Mesenchymal stem cell (in vitro differentiated cells and primary cell): ENCODE measurements around the gene LBR.

Experiments
- DNase-seq: peaks from one replicate; pipeline ENCODE4 v3.0.0-alpha.2; 2013
- H2AFZ ChIP-seq: one replicate; pipeline ENCODE4 v1.6.1; 2013; ENCODE audit warnings: low read depth, mild to moderate bottlenecking, control low read depth, inconsistent platforms, low read length, moderate library complexity
- H2AK5ac ChIP-seq: 2 replicates; pipeline ENCODE4 v1.6.1; 2013; ENCODE audit warnings: low read length, moderate library complexity, mild to moderate bottlenecking, inconsistent platforms; ENCODE audit not compliant: severe bottlenecking
- H2BK120ac ChIP-seq: one replicate; pipeline ENCODE4 v1.6.1; 2013; ENCODE audit warnings: low read depth, mild to moderate bottlenecking, inconsistent platforms, low read length, moderate library complexity
- H2BK12ac ChIP-seq, 2 experiments: one replicate each; pipeline ENCODE4 v1.6.1; 2013; ENCODE audit warnings: inconsistent platforms in 2 of 2, low read length in 2 of 2, mild to moderate bottlenecking in 2 of 2, moderate library complexity in 2 of 2, control low read depth in 1 of 2
- H2BK15ac ChIP-seq: one replicate; pipeline ENCODE4 v1.6.1; 2013; ENCODE audit warnings: mild to moderate bottlenecking, low read depth, inconsistent platforms; ENCODE audit not compliant: poor library complexity, severe bottlenecking
- H2BK5ac ChIP-seq: 2 replicates; pipeline ENCODE4 v1.6.1; 2013; ENCODE audit warnings: low read depth, mild to moderate bottlenecking, low read length, control low read depth, inconsistent platforms; ENCODE audit not compliant: poor library complexity, severe bottlenecking
- H3K14ac ChIP-seq, 2 experiments: one replicate each; pipeline ENCODE4 v1.6.1; 2013; ENCODE audit warnings: inconsistent platforms in 2 of 2, low read length in 2 of 2, control low read depth in 1 of 2, mild to moderate bottlenecking in 1 of 2, moderate library complexity in 1 of 2
- H3K18ac ChIP-seq, 2 experiments: one replicate each; pipeline ENCODE4 v1.6.1; 2013; ENCODE audit warnings: inconsistent platforms in 2 of 2, low read length in 2 of 2, control low read depth in 1 of 2, low read depth in 1 of 2, mild to moderate bottlenecking in 1 of 2
- H3K23ac ChIP-seq, 2 experiments: one replicate each; pipeline ENCODE4 v1.6.1; 2013; ENCODE audit warnings: inconsistent platforms in 2 of 2, low read length in 2 of 2, mild to moderate bottlenecking in 2 of 2, moderate library complexity in 2 of 2, control low read depth in 1 of 2
- H3K27ac ChIP-seq: 2 replicates; pipeline ENCODE4 v1.5.1; 2013; ENCODE audit warnings: mild to moderate bottlenecking, moderate library complexity, low read length, control low read depth, inconsistent platforms; ENCODE audit not compliant: poor library complexity, severe bottlenecking
- H3K27me3 ChIP-seq, 2 experiments: 2 replicates each; pipeline versions ENCODE4 v1.6.1 to v1.7.0; 2013; ENCODE audit warnings: low read length in 2 of 2, mild to moderate bottlenecking in 2 of 2, moderate library complexity in 2 of 2, control low read depth in 1 of 2, inconsistent platforms in 1 of 2; ENCODE audit not compliant: control insufficient read depth in 1 of 2, insufficient read depth in 1 of 2
- H3K36me3 ChIP-seq, 2 experiments: 2 replicates each; pipeline versions ENCODE4 v1.6.1 to v1.7.0; 2013; ENCODE audit warnings: low read length in 2 of 2, control low read depth in 1 of 2, inconsistent platforms in 1 of 2, low read depth in 1 of 2, mild to moderate bottlenecking in 1 of 2; ENCODE audit not compliant: insufficient read depth in 2 of 2, control insufficient read depth in 1 of 2
- H3K4ac ChIP-seq, 2 experiments: one replicate each; pipeline ENCODE4 v1.6.1; 2013; ENCODE audit warnings: inconsistent platforms in 2 of 2, low read length in 2 of 2, mild to moderate bottlenecking in 2 of 2, moderate library complexity in 2 of 2, control low read depth in 1 of 2, low read depth in 1 of 2
- H3K4me1 ChIP-seq: 2 replicates; pipeline ENCODE4 v1.6.1; 2013; ENCODE audit warnings: low read depth, low read length, control low read depth; ENCODE audit not compliant: control insufficient read depth, insufficient read depth
- H3K4me2 ChIP-seq: 2 replicates; pipeline ENCODE4 v1.6.1; 2013; ENCODE audit warnings: low read length, mild to moderate bottlenecking, inconsistent platforms; ENCODE audit not compliant: poor library complexity, severe bottlenecking
- H3K4me3 ChIP-seq, 2 experiments: 2 replicates each; pipeline versions ENCODE4 v1.5.1 to v1.7.0; 2013; ENCODE audit warnings: low read length in 2 of 2, mild to moderate bottlenecking in 2 of 2, control low read depth in 1 of 2, low read depth in 1 of 2; ENCODE audit not compliant: insufficient read depth in 1 of 2
- H3K79me1 ChIP-seq: replicated peaks from 2 replicates; pipeline ENCODE4 v1.6.1; 2013; ENCODE audit warnings: mild to moderate bottlenecking, control low read depth, low read length, inconsistent platforms; ENCODE audit not compliant: poor library complexity, severe bottlenecking
- H3K9ac ChIP-seq: 2 replicates; pipeline ENCODE4 v1.7.0; 2013; ENCODE audit warnings: mild to moderate bottlenecking, low read length, moderate library complexity
- H3K9me3 ChIP-seq: 2 replicates; pipeline ENCODE4 v1.7.0; 2013; ENCODE audit warnings: mild to moderate bottlenecking, low read length; ENCODE audit not compliant: control insufficient read depth
- H4K8ac ChIP-seq: one replicate; pipeline ENCODE4 v1.6.1; 2013; ENCODE audit warnings: inconsistent platforms, mild to moderate bottlenecking, low read length, moderate library complexity
- H4K91ac ChIP-seq: one replicate; pipeline ENCODE4 v1.6.1; 2013; ENCODE audit warnings: mild to moderate bottlenecking, low read length, inconsistent platforms
- WGBS: methylation state at CpG from one replicate; pipeline ENCODE4 v1.1.7; 2013; ENCODE audit warnings: mixed read lengths; 5-methylcytosine and 5-hydroxymethylcytosine counted together

The LBR gene

GRCh38 chr1:225464851-225465792 is 37.3 kb upstream of the LBR start:
- Histone ChIP-seq H3K27ac (no peak overlapping the region), H3K4me1 (peaks cover 30% of the 10 kb centered on the region), H3K79me1 (no peaks in the 10 kb centered on the region), H3K4me2 (no peak overlapping the region), H3K23ac (no peak overlapping the region), H2BK15ac (no peak overlapping the region), H4K8ac (peak overlapping the region; percentile 39), H2BK120ac (no peak overlapping the region), H3K4ac (no peak overlapping the region), H2BK5ac (no peak overlapping the region), H2AFZ (no peak overlapping the region), H3K36me3 (no peaks in the 10 kb centered on the region), H3K9me3 (no peaks in the 10 kb centered on the region), H3K18ac (peak overlapping the region; percentile 11 to 16), H3K4me3 (no peak overlapping the region), H3K27me3 (peaks cover 0 to 32% of the 10 kb centered on the region in 2 experiments), H2BK12ac (no peak overlapping the region), H3K9ac (no peak overlapping the region), H2AK5ac (no peak overlapping the region), H4K91ac (peak overlapping the region; percentile 25), H3K14ac (no peak overlapping the region)
- DNase-seq = no peak
- WGBS = 57% methylated on average over 15 of the region's 15 CpGs

DNA sequence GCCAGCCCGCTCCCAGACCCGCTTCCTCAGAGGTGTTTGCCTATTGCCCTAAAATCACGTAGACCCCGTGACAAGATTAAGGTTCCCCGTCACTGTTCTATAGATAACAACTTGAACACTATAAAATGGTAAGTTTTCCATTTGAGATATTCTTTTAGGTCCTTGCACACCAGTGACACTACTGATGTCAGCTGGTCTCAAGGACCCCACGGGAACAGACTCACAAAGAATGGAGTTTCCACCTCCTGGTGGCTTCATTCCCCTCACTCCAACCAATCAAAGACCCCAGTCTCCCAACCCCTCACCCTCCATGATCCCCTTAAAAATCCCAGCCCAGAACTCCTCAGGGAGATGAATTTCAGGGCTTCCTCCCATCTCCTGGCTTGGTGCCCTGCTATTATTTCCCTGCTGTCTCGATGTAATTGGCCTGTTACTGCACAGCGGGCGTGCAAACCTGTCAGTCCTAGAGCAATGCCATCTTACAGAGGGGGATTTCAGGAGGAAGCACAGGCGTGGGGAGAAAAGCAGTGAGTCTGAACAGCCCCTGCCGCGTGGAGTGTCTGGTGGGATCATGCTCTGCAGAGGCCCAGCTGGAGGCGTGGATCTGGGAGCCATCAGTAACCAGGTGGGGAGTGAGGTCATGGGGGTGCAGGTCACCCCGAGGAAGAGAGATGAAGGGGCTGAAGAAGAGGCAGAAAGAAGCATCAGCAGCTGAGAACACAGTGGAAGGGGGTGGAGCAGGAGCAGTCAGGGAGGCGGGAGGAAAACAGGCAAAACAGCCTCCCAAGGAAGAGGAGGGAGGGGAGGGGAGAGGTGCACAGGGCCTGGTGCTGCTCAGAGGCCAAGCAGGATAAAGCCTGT is 35.1 kb upstream of the LBR start:
- 81% methylated on average over 15 of the region's 15 CpGs for WGBS
- Histone ChIP-seq H3K9ac (no peak overlapping the region), H3K79me1 (no peaks in the 10 kb centered on the region), H3K4me2 (no peak overlapping the region), H3K14ac (peak overlapping the region in 1 of 2 experiments; percentile 63), H3K18ac (no peak overlapping the region), H4K91ac (no peak overlapping the region), H2AK5ac (no peak overlapping the region), H2BK12ac (no peak overlapping the region), H2BK120ac (no peak overlapping the region), H3K27me3 (peaks cover 0 to 31% of the 10 kb centered on the region in 2 experiments), H3K9me3 (no peaks in the 10 kb centered on the region), H2BK5ac (no peak overlapping the region), H3K4me1 (peaks cover 38% of the 10 kb centered on the region), H3K27ac (no peak overlapping the region), H2AFZ (no peak overlapping the region), H3K23ac (no peak overlapping the region), H2BK15ac (no peak overlapping the region), H3K4me3 (no peak overlapping the region), H4K8ac (no peak overlapping the region), H3K4ac (no peak overlapping the region), H3K36me3 (no peaks in the 10 kb centered on the region)
- DNase-seq = no peak

DNA sequence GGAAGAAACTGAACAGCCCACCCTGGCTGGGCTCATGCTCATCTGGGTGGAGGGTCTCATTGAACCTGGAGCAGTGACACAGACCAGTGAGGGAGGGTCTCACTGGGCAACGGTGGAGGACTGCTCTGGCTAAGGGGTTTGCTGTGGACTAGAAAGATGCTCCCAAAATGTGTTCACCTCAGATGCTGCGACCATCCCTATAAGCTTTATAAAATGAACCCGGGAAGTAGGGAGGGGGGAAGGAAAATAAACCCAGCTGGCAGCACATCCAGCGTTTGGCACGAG is 34.5 kb upstream of the LBR start:
- H2AK5ac ChIP-seq = no peak overlapping the region
- no peak overlapping the region for H3K4ac ChIP-seq
- no peak overlapping the region for H3K18ac ChIP-seq
- no peak overlapping the region for H3K4me3 ChIP-seq
- no peak for DNase-seq
- H2AFZ ChIP-seq = no peak overlapping the region
- peaks cover 38% of the 10 kb centered on the region for H3K4me1 ChIP-seq
- no peak overlapping the region for H3K14ac ChIP-seq
- no peak overlapping the region for H2BK120ac ChIP-seq
- no peak overlapping the region for H3K4me2 ChIP-seq
- H4K91ac ChIP-seq = no peak overlapping the region
- no peak overlapping the region for H3K23ac ChIP-seq
- no peak overlapping the region for H4K8ac ChIP-seq
- no peak overlapping the region for H3K9ac ChIP-seq
- no peaks in the 10 kb centered on the region for H3K36me3 ChIP-seq
- H3K9me3 ChIP-seq = no peaks in the 10 kb centered on the region
- 86% methylated on average over 5 of the region's 5 CpGs for WGBS
- no peak overlapping the region for H2BK15ac ChIP-seq
- H3K27ac ChIP-seq = no peak overlapping the region
- H2BK12ac ChIP-seq = no peak overlapping the region
- H3K79me1 ChIP-seq = no peaks in the 10 kb centered on the region
- H2BK5ac ChIP-seq = no peak overlapping the region
- H3K27me3 ChIP-seq = peaks cover 0 to 31% of the 10 kb centered on the region in 2 experiments
